ENCODE measurements around the gene LRRC75B. TPM values are rescaled to one million over a fixed set of nuclear protein-coding genes. Genes with fewer than 3 reads are reported as not detected.

LRRC75B gene
- total and polyA plus RNA-seq, 2 of the 8 experiments (the other 6 are each of a cell fraction or from before 2014, with no cell fraction given) = 12.2 to 26.6 TPM

DNA sequence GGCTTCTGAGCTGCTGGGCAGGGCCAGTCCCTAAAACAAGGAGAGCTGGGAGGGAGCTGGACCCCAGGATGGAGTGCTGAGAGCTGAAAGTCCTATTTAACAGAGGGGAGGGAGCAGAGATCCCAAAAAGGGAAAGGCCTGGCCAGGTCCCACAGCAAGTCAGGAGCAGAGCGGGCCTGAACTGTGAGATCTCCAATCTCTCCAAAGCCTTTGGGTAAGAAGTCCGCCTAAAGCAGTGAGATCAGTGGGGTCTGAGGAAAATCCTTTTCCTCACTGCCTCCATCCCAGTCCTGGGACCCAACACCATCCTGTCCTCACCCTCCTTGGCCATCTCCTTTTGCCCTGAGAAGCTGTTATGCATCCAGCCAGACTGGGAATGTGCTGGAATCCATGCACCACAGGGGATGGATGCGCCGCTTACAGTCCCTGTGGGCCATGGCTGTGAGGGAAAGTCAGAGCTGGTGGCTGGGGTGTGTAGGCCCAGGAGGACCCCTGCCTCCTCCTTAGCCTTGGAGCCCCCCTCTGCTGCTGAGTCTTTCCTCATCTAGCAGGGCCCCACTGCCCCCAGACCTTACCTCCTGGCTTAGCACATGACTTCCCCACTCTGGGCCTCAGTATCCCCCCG, 8.6 kb downstream of the LRRC75B start:
- FAIRE-seq = no peak
- no peak overlapping the region for H3K18ac ChIP-seq (ENCODE audit: extremely low read depth, low read length)
- CTCF ChIA-PET (ENCODE audit: partially characterized antibody) = interaction anchor here (0.7 to 1.0 kb wide), 3 partner anchors 23 to 82 kb away, joined by 3 read pairs; partner anchors contain the start of genes GUCD1 and SNRPD3
- peaks cover 0 to 5% (median under 1%) of the 10 kb centered on the region in 4 experiments; a peak in 3 of 8 replicates for H3K36me3 ChIP-seq (ENCODE audit: control insufficient read depth in 2 of 4, insufficient read depth in 4 of 4, low read length in 3 of 4)
- no peak overlapping the region for H4K5ac ChIP-seq (ENCODE audit: insufficient read length, low read depth, low read length)
- H4K20me1 ChIP-seq (replicated peaks in 1 of 2; ENCODE audit: control insufficient read depth in 1 of 2, insufficient read depth in 2 of 2, low read length in 2 of 2) = peaks cover 0 to 2% of the 10 kb centered on the region in 2 experiments
- H3K9ac ChIP-seq (replicated peaks in 1 of 4; ENCODE audit: extremely low read depth in 1 of 4, low read depth in 3 of 4, low read length in 3 of 4) = no peak overlapping the region
- no peak for TF ChIP-seq BRCA1 (IDR thresholded peaks at IDR 0.05; ENCODE audit: low read depth, low read length)
- no peak for TF ChIP-seq FOSL1 (IDR thresholded peaks at IDR 0.05; ENCODE audit: insufficient read depth, low read depth, low read length)
- TF ChIP-seq KDM5A (IDR thresholded peaks at IDR 0.05; ENCODE audit: low read length) = no peak
- TF ChIP-seq SRF (IDR thresholded peaks at IDR 0.05; ENCODE audit: low read depth, low read length) = no peak
- no peak for TF ChIP-seq HDAC2 (IDR thresholded peaks at IDR 0.05; ENCODE audit: borderline replicate concordance in 1 of 2, low read depth in 2 of 2, low read length in 2 of 2)
- H3K4me1 ChIP-seq (replicated peaks in 1 of 4; ENCODE audit: control insufficient read depth in 3 of 4, insufficient read depth in 4 of 4, low read length in 3 of 4) = no peaks in the 10 kb centered on the region
- no peaks in the 10 kb centered on the region for H3K79me2 ChIP-seq (ENCODE audit: control insufficient read depth in 1 of 2, insufficient read depth in 2 of 2, low read length in 2 of 2)
- no peak overlapping the region for H2BK20ac ChIP-seq (ENCODE audit: low read length)
- no peaks in the 10 kb centered on the region for H3K79me1 ChIP-seq (ENCODE audit: low read depth, low read length)
- H3K9me3 ChIP-seq (ENCODE audit: insufficient read depth in 2 of 2, low read depth in 1 of 2, low read length in 1 of 2) = no peaks in the 10 kb centered on the region
- no peaks in the 10 kb centered on the region for H3K27me3 ChIP-seq (replicated peaks in 1 of 4; ENCODE audit: control insufficient read depth in 3 of 4, extremely low read depth in 1 of 4, insufficient read depth in 3 of 4, low read length in 3 of 4)
- H3K4ac ChIP-seq (replicated peaks; ENCODE audit: insufficient read length, low read depth, low read length) = no peak overlapping the region
- H3K27ac ChIP-seq (ENCODE audit: low read depth, low read length) = no peak overlapping the region
- H3K4me2 ChIP-seq (ENCODE audit: insufficient read depth in 1 of 2, low read depth in 2 of 2, low read length in 2 of 2) = no peak overlapping the region
- no peak overlapping the region for H4K91ac ChIP-seq (replicated peaks; ENCODE audit: insufficient read length, low read length)
- H2BK120ac ChIP-seq (replicated peaks; ENCODE audit: low read depth, low read length) = no peak overlapping the region
- H2BK12ac ChIP-seq (ENCODE audit: low read depth, low read length) = no peak overlapping the region
- peak overlapping the region; percentile 57; the same call in 1 of the 2 replicates for H4K8ac ChIP-seq (ENCODE audit: extremely low read depth, insufficient read depth, low read length)
- H3K56ac ChIP-seq (replicated peaks; ENCODE audit: insufficient read length, low read depth, low read length) = no peak overlapping the region
- H2BK15ac ChIP-seq (ENCODE audit: low read length) = no peak overlapping the region
- no peak overlapping the region for H2AK5ac ChIP-seq (ENCODE audit: low read depth, low read length)
- 92% methylated on average over 5 of the region's 5 CpGs; no CpG with 5 or more reads in 1 of the 2 experiments for WGBS, 2 experiments (ENCODE audit: extremely low coverage in 1 of 2, insufficient coverage in 1 of 2, insufficient read length in 1 of 2, insufficient replicate concordance in 2 of 2, low coverage in 1 of 2, low lambda C conversion rate in 2 of 2, missing lambda C conversion rate in 1 of 2)
- peak overlapping the region; percentile 16; the same call in 1 of the 2 replicates for H2BK5ac ChIP-seq (ENCODE audit: low read depth, low read length)
- no peaks in the 10 kb centered on the region for H3K23me2 ChIP-seq (ENCODE audit: low read depth, low read length)
- no peak overlapping the region for H3K23ac ChIP-seq (ENCODE audit: insufficient read length)
- H2AFZ ChIP-seq (ENCODE audit: low read length) = no peak overlapping the region
- no peak overlapping the region for H3K4me3 ChIP-seq (ENCODE audit: extremely low read depth in 1 of 4, insufficient read depth in 2 of 4, low read depth in 3 of 4, low read length in 4 of 4)
- DNase-seq (ENCODE audit: low read depth in 1 of 2, low spot score in 2 of 2) = no peak
- no peak overlapping the region for H3K14ac ChIP-seq (ENCODE audit: insufficient read length)
- POLR2A ChIA-PET (ENCODE audit: partially characterized antibody) = interaction anchor here (0.5 to 4.4 kb wide), 12 partner anchors 8 to 33 kb away, joined by 3 to 38 read pairs (median 5); partner anchors contain the start of genes GUCD1, LRRC75B and SNRPD3
